ENCODE data around the gene STPG2.

DNA sequence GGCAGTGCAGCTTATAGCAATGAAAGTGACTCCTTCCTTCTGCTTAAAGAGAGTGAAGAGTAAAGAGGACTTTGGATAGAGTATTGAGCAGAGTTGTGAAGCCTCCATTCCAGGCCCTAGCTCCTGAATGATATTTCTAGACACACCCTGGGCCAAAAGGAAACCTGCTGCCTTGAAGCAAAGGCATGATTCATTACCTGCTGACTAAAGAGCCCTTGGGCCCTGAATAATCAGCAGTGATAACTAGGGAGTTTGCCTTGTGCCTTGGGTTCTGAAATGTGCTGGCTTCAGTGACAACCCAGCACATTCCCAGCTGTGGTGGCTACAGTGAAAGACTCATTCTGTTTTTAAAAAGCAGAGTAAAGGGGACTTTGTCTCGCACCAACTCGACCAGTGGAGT lies 49.2 kb downstream of the STPG2 start:
- TF ChIP-seq SRF (IDR thresholded peaks at IDR 0.05; ENCODE audit: low read depth, low read length): no peak
- no peak for TF ChIP-seq EGR1 (IDR thresholded peaks at IDR 0.05; ENCODE audit: borderline replicate concordance, low read depth, low read length)
- no peak for TF ChIP-seq SP2 (IDR thresholded peaks at IDR 0.05; ENCODE audit: low read length)

All from H1 (cell line).